Gastrocnemius medialis (tissue), 4 donors: ENCODE data around the gene FFAR1. TPM values are rescaled to one million over a fixed set of nuclear protein-coding genes. Genes with fewer than 3 reads are reported as not detected.

Experiments
- ATAC-seq, 2 donors: fragments of 150-250 bp; one replicate each; pipeline ENCODE4 v1.9.1; 2016
- DNase-seq, 2 donors: peaks; one replicate each; pipeline ENCODE4 v3.0.0-alpha.2; 2019
- H3K27ac ChIP-seq, 4 donors: fragments of 200-600 bp; sonication (generic); 1 replicate in 1 of 4; 2 replicates in 3 of 4; pipeline ENCODE4 v1.5.1; 2016 to 2018; ENCODE audit warnings: mild to moderate bottlenecking in 2 of 4, moderate library complexity in 1 of 4
- H3K27me3 ChIP-seq, 3 donors: fragments of 200-600 bp; sonication (generic) in 2 of 3; 1 replicate in 1 of 3; 2 replicates in 2 of 3; pipeline versions ENCODE4 v1.5.1 to v1.6.0; 2016 to 2019; ENCODE audit warnings: mild to moderate bottlenecking in 1 of 3, moderate library complexity in 1 of 3
- H3K36me3 ChIP-seq, 2 donors: fragments of 200-600 bp; sonication (generic) in 1 of 2; one replicate each; pipeline ENCODE4 v1.5.1; 2017 to 2018
- H3K4me1 ChIP-seq, 2 donors: fragments of 200-600 bp; sonication (generic) in 1 of 2; one replicate each; pipeline ENCODE4 v1.5.1; 2016 to 2017; ENCODE audit warnings: mild to moderate bottlenecking in 2 of 2
- H3K4me3 ChIP-seq, 4 donors: fragments of 200-600 bp; sonication (generic) in 3 of 4; 1 replicate in 1 of 4; 2 replicates in 3 of 4; pipeline ENCODE4 v1.5.1; 2016 to 2019; ENCODE audit warnings: mild to moderate bottlenecking in 2 of 4
- H3K9me3 ChIP-seq, 3 donors: fragments of 200-600 bp; sonication (generic) in 2 of 3; 1 replicate in 1 of 3; 2 replicates in 2 of 3; pipeline ENCODE4 v1.5.1; 2016 to 2019
- CTCF ChIP-seq, 5 experiments: fragments of 450-650 bp in 3 of 5; fragments of 200-600 bp in 2 of 5; sonication (generic) in 2 of 5; IDR thresholded peaks in 4 of 5; conservative IDR thresholded peaks in 1 of 5; 1 replicate in 4 of 5; 2 replicates in 1 of 5; pipeline ENCODE4 v1.5.1; 2016 to 2019; ENCODE audit warnings: antibody characterized with exemption in 5 of 5, mild to moderate bottlenecking in 3 of 5, moderate library complexity in 3 of 5
- POLR2A ChIP-seq, 2 donors: fragments of 450-650 bp; IDR thresholded peaks; one replicate each; pipeline ENCODE4 v1.6.1; 2017; ENCODE audit warnings: antibody characterized with exemption in 2 of 2, mild to moderate bottlenecking in 2 of 2, moderate library complexity in 2 of 2
- in situ Hi-C, 4 donors: fragments of 200-750 bp; cut with MboI; loops; one replicate each; pipeline versions ENCODE4 v1.15.0 to v1.8.0; 2017; ENCODE audit warnings: low sequenced_read_pairs in 4 of 4
- intact Hi-C: fragments of 100-400 bp; cut with DNase I; formaldehyde crosslinking; loops from one replicate; pipeline ENCODE4 v1.15.1; 2023; ENCODE audit warnings: low total_unique reads
- total RNA-seq, 4 donors: library from RNA; depleted of rRNA; stranded (reverse); fragments of >200 nt; gene quantifications; one replicate each; pipeline versions ENCODE4 v1.1.0 to v1.2.3, GENCODE V29; 2016

The FFAR1 gene
- total RNA-seq, 4 donors from 2014 or later = not detected

GRCh38 chr19:35341565-35342225 is 6.0 kb upstream of the FFAR1 start:
- ATAC-seq = no peak
- Histone ChIP-seq H3K4me1 (no peaks in the 10 kb centered on the region), H3K27me3 (no peaks in the 10 kb centered on the region), H3K27ac (no peak overlapping the region), H3K9me3 (no peaks in the 10 kb centered on the region), H3K36me3 (no peaks in the 10 kb centered on the region), H3K4me3 (no peak overlapping the region)
- intact Hi-C loops (no loop called here), in situ Hi-C loops (loop anchor here in 1 of 4 donors (10.0 kb wide), 1 partner anchor 153 kb away; the partner anchor contains the start of gene KRTDAP)
- DNase-seq = no peak
- TF ChIP-seq CTCF (IDR thresholded peaks at IDR 0.05 in 4 of 5, conservative IDR thresholded peaks at IDR 0.05 in 1 of 5) (no peak), POLR2A (IDR thresholded peaks at IDR 0.05) (no peak)

GRCh38 chr19:35342430-35342829 is 5.3 kb upstream of the FFAR1 start:
- in situ Hi-C loops (loop anchor here in 1 of 4 donors (10.0 kb wide), 1 partner anchor 152 kb away; the partner anchor contains the start of gene KRTDAP), intact Hi-C loops (no loop called here)
- H3K4me3 ChIP-seq = no peak overlapping the region
- no peaks in the 10 kb centered on the region for H3K9me3 ChIP-seq
- DNase-seq (no peak), ATAC-seq (no peak)
- no peak overlapping the region for H3K27ac ChIP-seq
- TF ChIP-seq POLR2A (IDR thresholded peaks at IDR 0.05) (no peak), CTCF (IDR thresholded peaks at IDR 0.05 in 4 of 5, conservative IDR thresholded peaks at IDR 0.05 in 1 of 5) (no peak)
- H3K4me1 ChIP-seq = no peaks in the 10 kb centered on the region
- H3K36me3 ChIP-seq = no peaks in the 10 kb centered on the region
- H3K27me3 ChIP-seq = no peaks in the 10 kb centered on the region

GRCh38 chr19:35344511-35345031 is 3.1 kb upstream of the FFAR1 start:
- TF ChIP-seq CTCF (IDR thresholded peaks at IDR 0.05 in 4 of 5, conservative IDR thresholded peaks at IDR 0.05 in 1 of 5) (no peak), POLR2A (IDR thresholded peaks at IDR 0.05) (no peak)
- ATAC-seq (no peak), DNase-seq (no peak)
- no peaks in the 10 kb centered on the region for H3K36me3 ChIP-seq
- in situ Hi-C loops = loop anchor here in 1 of 4 donors (10.0 kb wide), 1 partner anchor 150 kb away; the partner anchor contains the start of gene KRTDAP
- no peaks in the 10 kb centered on the region for H3K9me3 ChIP-seq
- no peaks in the 10 kb centered on the region for H3K27me3 ChIP-seq
- no peak overlapping the region for H3K4me3 ChIP-seq
- H3K27ac ChIP-seq = no peak overlapping the region
- no peaks in the 10 kb centered on the region for H3K4me1 ChIP-seq
- intact Hi-C loops = no loop called here

GRCh38 chr19:35345671-35346111 is 2.0 kb upstream of the FFAR1 start:
- Histone ChIP-seq H3K4me3 (no peak overlapping the region), H3K27me3 (no peaks in the 10 kb centered on the region), H3K36me3 (no peaks in the 10 kb centered on the region), H3K27ac (no peak overlapping the region), H3K9me3 (no peaks in the 10 kb centered on the region), H3K4me1 (no peaks in the 10 kb centered on the region)
- no peak for DNase-seq
- no peak for ATAC-seq
- in situ Hi-C loops (loop anchor here in 1 of 4 donors (10.0 kb wide), 1 partner anchor 149 kb away; the partner anchor contains the start of gene KRTDAP), intact Hi-C loops (no loop called here)
- TF ChIP-seq CTCF (IDR thresholded peaks at IDR 0.05 in 4 of 5, conservative IDR thresholded peaks at IDR 0.05 in 1 of 5) (no peak), POLR2A (IDR thresholded peaks at IDR 0.05) (no peak)
